ENCODE data around the gene U2AF2. TPM values are rescaled to one million over a fixed set of nuclear protein-coding genes. Genes with fewer than 3 reads are reported as not detected.

The U2AF2 gene
- total RNA-seq, 4 donors from 2014 or later = 85.0 to 112 (median 99.7) TPM

DNA sequence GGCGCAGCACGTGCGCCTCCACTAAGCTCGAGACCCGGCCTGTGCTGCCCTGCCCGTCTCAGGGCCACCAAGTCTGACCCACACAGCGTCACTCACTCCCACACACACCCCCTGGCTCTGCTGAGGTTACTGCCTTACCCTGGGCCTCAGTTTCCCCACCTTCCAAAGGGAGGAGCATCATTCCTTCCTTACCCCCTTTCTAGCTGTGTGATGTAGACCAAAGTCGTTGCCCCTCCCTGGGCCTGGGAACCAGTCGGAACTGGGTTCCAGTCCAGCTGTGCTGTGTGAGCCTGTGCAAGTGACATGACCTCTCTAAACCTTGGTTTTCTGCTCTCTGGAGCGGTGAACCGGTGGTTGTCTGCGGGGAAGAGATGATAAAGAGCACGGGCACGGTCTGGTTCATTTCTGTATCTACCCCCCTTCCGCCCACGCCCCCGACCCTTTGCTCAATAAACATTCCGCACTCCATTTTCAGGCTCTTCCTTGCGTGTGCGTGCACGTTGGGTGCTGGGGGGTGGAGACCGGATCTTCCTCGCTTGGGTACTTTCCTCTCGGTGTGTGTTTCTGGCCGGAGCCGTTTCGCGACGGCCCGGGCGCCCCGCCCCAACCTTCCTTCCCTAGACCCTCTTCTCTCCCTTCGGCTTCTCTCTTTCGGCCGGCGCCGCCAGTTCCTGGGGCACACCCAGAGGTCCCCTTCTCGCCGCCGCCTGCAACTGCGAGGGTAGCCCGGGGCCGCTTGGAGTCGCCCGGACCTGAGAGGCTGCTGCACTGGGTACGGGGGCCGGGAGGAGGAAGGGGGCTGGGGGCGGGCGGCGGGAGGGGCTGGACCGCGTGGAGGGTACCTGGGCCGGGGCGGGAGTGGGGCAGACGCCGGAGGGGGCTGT, 11.6 kb upstream of the U2AF2 start, which contains the start of gene ZNF581:
Gene ZNF581, plus strand, starts transcription at position 647 of the 884 bp plus-strand sequence. CDS start 923 bp downstream, outside the sequence.
- H3K4me1 ChIP-seq = peaks cover 50 to 90% (median 56%) of the 10 kb centered on the region in 3 donors
- WGBS, 2 donors = 0 to 3% methylated on average over 26 to 35 of the region's 56 CpGs
- H3K27me3 ChIP-seq = no peaks in the 10 kb centered on the region
- intact Hi-C loops (cut with DNase I) = no loop called here
- H3K4me3 ChIP-seq = peak within 1 kb of the TSS; percentile 93 to 96 (median 95)
- peaks cover 0 to 22% (median 5%) of the 10 kb centered on the region in 3 donors for H3K36me3 ChIP-seq
- DNase-seq = no peak
- H3K27ac ChIP-seq = peak within 1 kb of the TSS; percentile 93 to 98 (median 96)
- no peaks in the 10 kb centered on the region for H3K9me3 ChIP-seq
- TF ChIP-seq POLR2A (IDR thresholded peaks at IDR 0.05) = peak in 1 of 4 donors; percentile 10
- TF ChIP-seq, protein P1, sequence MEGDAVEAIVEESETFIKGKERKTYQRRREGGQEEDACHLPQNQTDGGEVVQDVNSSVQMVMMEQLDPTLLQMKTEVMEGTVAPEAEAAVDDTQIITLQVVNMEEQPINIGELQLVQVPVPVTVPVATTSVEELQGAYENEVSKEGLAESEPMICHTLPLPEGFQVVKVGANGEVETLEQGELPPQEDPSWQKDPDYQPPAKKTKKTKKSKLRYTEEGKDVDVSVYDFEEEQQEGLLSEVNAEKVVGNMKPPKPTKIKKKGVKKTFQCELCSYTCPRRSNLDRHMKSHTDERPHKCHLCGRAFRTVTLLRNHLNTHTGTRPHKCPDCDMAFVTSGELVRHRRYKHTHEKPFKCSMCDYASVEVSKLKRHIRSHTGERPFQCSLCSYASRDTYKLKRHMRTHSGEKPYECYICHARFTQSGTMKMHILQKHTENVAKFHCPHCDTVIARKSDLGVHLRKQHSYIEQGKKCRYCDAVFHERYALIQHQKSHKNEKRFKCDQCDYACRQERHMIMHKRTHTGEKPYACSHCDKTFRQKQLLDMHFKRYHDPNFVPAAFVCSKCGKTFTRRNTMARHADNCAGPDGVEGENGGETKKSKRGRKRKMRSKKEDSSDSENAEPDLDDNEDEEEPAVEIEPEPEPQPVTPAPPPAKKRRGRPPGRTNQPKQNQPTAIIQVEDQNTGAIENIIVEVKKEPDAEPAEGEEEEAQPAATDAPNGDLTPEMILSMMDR (IDR thresholded peaks at IDR 0.05) = peak in 1 of 6 experiments; percentile 34

DNA sequence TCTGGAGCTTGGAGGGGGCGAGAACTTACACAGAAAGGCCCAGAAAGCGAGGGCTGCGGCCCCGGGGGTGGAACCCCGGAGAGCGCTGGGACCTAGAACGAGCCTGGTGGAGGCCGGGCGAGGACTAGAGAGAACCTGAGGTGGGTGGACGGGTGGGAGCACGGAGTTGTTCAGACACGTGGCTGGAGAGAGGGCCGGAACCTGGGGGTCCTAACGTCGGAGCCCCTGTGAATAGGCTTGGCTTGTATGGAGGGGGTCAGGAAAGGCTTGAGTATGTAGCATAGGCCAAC, 11.0 kb upstream of the U2AF2 start:
- no peaks in the 10 kb centered on the region for H3K27me3 ChIP-seq
- no peak for DNase-seq
- peak overlapping the region; percentile 93 to 96 (median 95) for H3K4me3 ChIP-seq
- peak overlapping the region; percentile 93 to 98 (median 96) for H3K27ac ChIP-seq
- TF ChIP-seq POLR2A (IDR thresholded peaks at IDR 0.05) = no peak
- TF ChIP-seq, protein P1 (IDR thresholded peaks at IDR 0.05) = no peak
- H3K36me3 ChIP-seq = peaks cover 0 to 18% (median 5%) of the 10 kb centered on the region in 3 donors
- 0% methylated on average over 13 to 15 of the region's 15 CpGs for WGBS, 2 donors
- no peaks in the 10 kb centered on the region for H3K9me3 ChIP-seq
- H3K4me1 ChIP-seq = peaks cover 55 to 90% (median 57%) of the 10 kb centered on the region in 3 donors
- intact Hi-C loops (cut with DNase I) = no loop called here

DNA sequence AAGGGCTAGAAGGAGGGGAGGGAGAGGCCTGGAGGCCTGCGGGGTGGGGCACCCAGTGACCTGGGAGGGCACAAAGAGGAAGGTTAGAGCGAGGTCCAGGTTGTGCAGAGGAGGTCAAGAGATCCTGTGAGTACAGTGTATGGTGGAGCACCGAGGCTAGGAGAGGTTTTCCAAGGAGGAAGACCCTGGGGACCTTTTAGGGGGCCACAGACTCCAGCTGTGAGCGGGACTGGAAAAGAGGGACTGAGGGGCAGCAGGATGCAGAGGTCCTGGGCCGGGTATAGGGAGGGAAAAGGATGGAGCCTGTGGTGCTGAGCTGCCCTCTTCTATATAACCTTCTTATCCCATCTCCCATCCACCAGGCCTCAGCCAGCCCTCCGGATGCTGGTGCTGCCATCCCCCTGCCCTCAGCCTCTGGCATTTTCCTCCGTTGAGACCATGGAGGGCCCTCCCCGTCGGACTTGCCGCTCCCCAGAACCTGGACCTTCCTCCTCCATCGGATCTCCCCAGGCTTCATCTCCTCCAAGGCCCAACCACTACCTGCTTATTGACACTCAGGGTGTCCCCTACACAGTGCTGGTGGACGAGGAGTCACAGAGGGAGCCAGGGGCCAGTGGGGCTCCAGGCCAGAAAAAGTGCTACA, 10.5 kb upstream of the U2AF2 start:
- Histone ChIP-seq H3K27ac (peak overlapping the region; percentile 93 to 98 (median 96)), H3K27me3 (no peaks in the 10 kb centered on the region), H3K9me3 (no peaks in the 10 kb centered on the region), H3K36me3 (peaks cover 0 to 18% (median 5%) of the 10 kb centered on the region in 3 donors), H3K4me1 (peaks cover 59 to 90% (median 60%) of the 10 kb centered on the region in 3 donors), H3K4me3 (peak overlapping the region; percentile 93 to 96 (median 95))
- 39 to 42% methylated on average over 11 to 12 of the region's 12 CpGs for WGBS, 2 donors
- intact Hi-C loops (cut with DNase I) = no loop called here
- TF ChIP-seq POLR2A (IDR thresholded peaks at IDR 0.05) = no peak
- no peak for DNase-seq

DNA sequence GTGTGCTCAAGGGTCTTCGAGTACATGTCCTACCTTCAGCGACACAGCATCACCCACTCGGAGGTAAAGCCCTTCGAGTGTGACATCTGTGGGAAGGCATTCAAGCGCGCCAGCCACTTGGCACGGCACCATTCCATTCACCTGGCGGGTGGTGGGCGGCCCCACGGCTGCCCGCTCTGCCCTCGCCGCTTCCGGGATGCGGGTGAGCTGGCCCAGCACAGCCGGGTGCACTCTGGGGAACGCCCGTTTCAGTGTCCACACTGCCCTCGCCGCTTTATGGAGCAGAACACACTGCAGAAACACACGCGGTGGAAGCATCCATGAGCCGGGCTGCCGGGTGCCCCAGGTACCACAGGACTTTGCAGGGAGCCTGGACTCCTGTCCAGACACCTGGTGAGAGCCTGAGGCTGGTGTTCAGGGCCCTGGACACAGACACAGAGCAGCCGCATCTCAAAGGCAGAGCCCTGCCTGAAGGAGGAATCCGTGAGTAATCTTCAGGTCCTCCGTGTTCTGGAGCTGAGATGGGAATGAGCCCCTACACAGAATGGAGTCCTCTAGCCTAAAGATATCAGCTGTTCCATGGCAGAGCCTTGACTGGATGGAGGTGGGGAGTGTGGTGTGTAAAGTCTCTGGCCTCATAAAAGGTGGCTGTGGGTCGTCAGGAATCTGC, 9.9 kb upstream of the U2AF2 start:
- Histone ChIP-seq H3K27ac (peak overlapping the region in 2 of 4 donors; percentile 93 to 98), H3K4me3 (peak overlapping the region in 1 of 4 donors; percentile 95), H3K27me3 (no peaks in the 10 kb centered on the region), H3K36me3 (peaks cover 0 to 18% (median 5%) of the 10 kb centered on the region in 3 donors), H3K9me3 (no peaks in the 10 kb centered on the region), H3K4me1 (peaks cover 54 to 90% (median 58%) of the 10 kb centered on the region in 3 donors)
- no peak for TF ChIP-seq POLR2A (IDR thresholded peaks at IDR 0.05)
- TF ChIP-seq, protein P1 (IDR thresholded peaks at IDR 0.05) = no peak
- DNase-seq = no peak
- 68 to 85% methylated on average over 3 to 8 of the region's 28 CpGs for WGBS, 2 donors
- intact Hi-C loops (cut with DNase I) = no loop called here

DNA sequence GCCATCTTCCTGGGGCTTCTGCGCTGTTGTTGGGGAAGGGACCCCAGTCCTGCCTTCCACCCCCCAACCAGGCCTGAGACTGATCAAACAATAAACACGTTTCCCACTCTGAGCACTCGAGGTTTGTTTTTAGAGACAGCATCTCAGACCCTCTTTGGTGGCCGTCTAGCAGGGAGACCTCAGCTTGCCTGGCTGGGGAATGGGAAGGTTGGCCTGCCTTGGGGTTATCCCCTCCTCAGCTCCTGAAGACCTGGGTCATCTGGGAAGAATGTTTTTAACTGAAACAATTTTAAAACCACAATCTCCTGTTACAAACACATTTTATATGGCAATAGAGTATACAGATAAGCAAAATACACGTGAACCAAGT, 9.3 kb upstream of the U2AF2 start:
- Histone ChIP-seq H3K27me3 (no peaks in the 10 kb centered on the region), H3K9me3 (no peaks in the 10 kb centered on the region), H3K4me3 (no peak overlapping the region), H3K27ac (no peak overlapping the region), H3K36me3 (peaks cover 0 to 21% (median 5%) of the 10 kb centered on the region in 3 donors), H3K4me1 (peaks cover 49 to 87% (median 52%) of the 10 kb centered on the region in 3 donors)
- TF ChIP-seq, protein P1 (IDR thresholded peaks at IDR 0.05) = no peak
- TF ChIP-seq POLR2A (IDR thresholded peaks at IDR 0.05) = no peak
- no peak for DNase-seq
- 56 to 70% methylated on average over 3 to 5 of the region's 5 CpGs for WGBS, 2 donors
- intact Hi-C loops (cut with DNase I) = no loop called here

Measured in esophagus squamous epithelium (tissue), 5 donors.